Fibroblast of lung (primary cell): ENCODE results near the gene PRPF40B. TPM values are rescaled to one million over a fixed set of nuclear protein-coding genes. Genes with fewer than 3 reads are reported as not detected.

Source experiments
- DNase-seq, 2 donors: peaks; one replicate each; pipeline versions ENCODE4 v3.0.0 to v3.0.0-alpha.2; 2010; ENCODE audit warnings: low read depth in 2 of 2
- H2AFZ ChIP-seq: 2 replicates; pipeline ENCODE4 v1.5.1; 2012; ENCODE audit warnings: low read length, control low read depth, inconsistent platforms
- H3K27ac ChIP-seq: 2 replicates; pipeline ENCODE4 v1.5.1; 2011; ENCODE audit warnings: low read length, control low read depth; ENCODE audit not compliant: insufficient read depth
- H3K27me3 ChIP-seq: 2 replicates; pipeline ENCODE4 v1.5.1; 2011; ENCODE audit warnings: mild to moderate bottlenecking, low read length; ENCODE audit not compliant: control insufficient read depth, insufficient read depth
- H3K36me3 ChIP-seq: 2 replicates; pipeline ENCODE4 v1.5.1; 2011; ENCODE audit warnings: low read length; ENCODE audit not compliant: control insufficient read depth, insufficient read depth
- H3K4me1 ChIP-seq: 2 replicates; pipeline ENCODE4 v1.5.1; 2011; ENCODE audit warnings: low read length; ENCODE audit not compliant: control insufficient read depth, insufficient read depth; ENCODE audit errors: extremely low read depth
- H3K4me2 ChIP-seq: 2 replicates; pipeline ENCODE4 v1.5.1; 2011; ENCODE audit warnings: low read length, control low read depth; ENCODE audit not compliant: insufficient read depth; ENCODE audit errors: extremely low read depth
- H3K4me3 ChIP-seq, 4 experiments: fragments of 200-600 bp in 1 of 4; sonication (generic) in 1 of 4; replicated peaks in 1 of 4; 2 replicates each; pipeline ENCODE4 v1.5.1; 2011 to 2016; ENCODE audit warnings: low read length in 4 of 4, low read depth in 3 of 4, mild to moderate bottlenecking in 3 of 4, control low read depth in 2 of 4, inconsistent platforms in 1 of 4, mixed read lengths in 1 of 4; ENCODE audit not compliant: insufficient read depth in 1 of 4; ENCODE audit errors: control extremely low read depth in 1 of 4
- H3K79me2 ChIP-seq: 2 replicates; pipeline ENCODE4 v1.5.1; 2012; ENCODE audit warnings: mild to moderate bottlenecking, low read length, inconsistent platforms; ENCODE audit not compliant: control insufficient read depth, insufficient read depth
- H3K9ac ChIP-seq: 2 replicates; pipeline ENCODE4 v1.5.1; 2011; ENCODE audit warnings: mild to moderate bottlenecking, low read length, control low read depth; ENCODE audit not compliant: insufficient read depth
- H3K9me3 ChIP-seq: 2 replicates; pipeline ENCODE4 v1.5.1; 2012; ENCODE audit warnings: low read depth, low read length; ENCODE audit not compliant: control insufficient read depth, insufficient read depth
- H4K20me1 ChIP-seq: 2 replicates; pipeline ENCODE4 v1.5.1; 2011; ENCODE audit warnings: low read length; ENCODE audit not compliant: control insufficient read depth, insufficient read depth; ENCODE audit errors: extremely low read depth
- EZH2 ChIP-seq: IDR thresholded peaks from 2 replicates; pipeline ENCODE4 v1.5.1; 2012; ENCODE audit warnings: low read length, control low read depth, mild to moderate bottlenecking; ENCODE audit errors: missing control alignments
- polyA plus RNA-seq, 2 donors: library from polyadenylated mRNA; depleted of rRNA in 1 of 2; stranded (reverse) in 1 of 2; unstranded in 1 of 2; fragments of >200 nt; gene quantifications; 2 replicates each; pipeline ENCODE4 v1.2.1, GENCODE V29; 2011 to 2012; ENCODE audit warnings: missing spikeins in 1 of 2
- total RNA-seq: library from RNA; depleted of rRNA; stranded (reverse); fragments of >200 nt; gene quantifications from 2 replicates; pipeline ENCODE4 v1.2.1, GENCODE V29; 2014
- TF ChIP-seq, protein P1 (sequence below), 2 donors: IDR thresholded peaks in 1 of 2; conservative IDR thresholded peaks in 1 of 2; 1 replicate in 1 of 2; 2 replicates in 1 of 2; pipeline ENCODE4 v1.5.1; 2011 to 2012; ENCODE audit warnings: low read length in 2 of 2, control low read depth in 1 of 2, inconsistent platforms in 1 of 2, low read depth in 1 of 2, mild to moderate bottlenecking in 1 of 2

Gene PRPF40B
- total and polyA plus RNA-seq, 2 donors (not counting 1 experiment from before 2014, with no cell fraction given), result 6.4 to 11.7 TPM

DNA sequence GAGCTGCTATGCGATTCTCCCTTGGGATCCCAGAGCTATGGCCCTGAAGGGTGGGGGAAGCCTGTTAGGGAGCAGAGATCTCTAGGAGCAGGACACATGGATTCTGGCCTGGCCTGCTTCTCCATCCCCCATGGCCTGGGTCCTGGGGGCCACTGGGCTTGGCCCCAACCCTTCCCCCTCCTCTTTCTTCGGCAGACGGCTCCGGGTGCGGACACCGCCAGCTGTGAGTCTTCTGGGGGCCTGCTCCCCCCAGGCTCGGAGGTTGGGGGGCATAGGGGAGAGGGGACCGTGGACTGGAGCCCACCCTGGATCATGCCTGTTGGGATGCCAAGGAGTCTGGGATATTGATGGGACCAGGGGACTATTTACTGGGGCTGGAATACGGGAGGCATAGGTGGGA lies 9.0 kb downstream of the PRPF40B start:
- H3K36me3 ChIP-seq, result no peaks in the 10 kb centered on the region
- no peaks in the 10 kb centered on the region for H3K79me2 ChIP-seq
- H2AFZ ChIP-seq, result no peak overlapping the region
- no peak for DNase-seq
- peaks cover 2% of the 10 kb centered on the region for H3K4me1 ChIP-seq
- no peak for TF ChIP-seq EZH2
- H3K9ac ChIP-seq, result no peak overlapping the region
- H4K20me1 ChIP-seq, result no peaks in the 10 kb centered on the region
- no peak overlapping the region for H3K4me2 ChIP-seq
- H3K27me3 ChIP-seq, result no peaks in the 10 kb centered on the region
- no peak overlapping the region for H3K4me3 ChIP-seq
- no peaks in the 10 kb centered on the region for H3K9me3 ChIP-seq
- no peak overlapping the region for H3K27ac ChIP-seq

DNA sequence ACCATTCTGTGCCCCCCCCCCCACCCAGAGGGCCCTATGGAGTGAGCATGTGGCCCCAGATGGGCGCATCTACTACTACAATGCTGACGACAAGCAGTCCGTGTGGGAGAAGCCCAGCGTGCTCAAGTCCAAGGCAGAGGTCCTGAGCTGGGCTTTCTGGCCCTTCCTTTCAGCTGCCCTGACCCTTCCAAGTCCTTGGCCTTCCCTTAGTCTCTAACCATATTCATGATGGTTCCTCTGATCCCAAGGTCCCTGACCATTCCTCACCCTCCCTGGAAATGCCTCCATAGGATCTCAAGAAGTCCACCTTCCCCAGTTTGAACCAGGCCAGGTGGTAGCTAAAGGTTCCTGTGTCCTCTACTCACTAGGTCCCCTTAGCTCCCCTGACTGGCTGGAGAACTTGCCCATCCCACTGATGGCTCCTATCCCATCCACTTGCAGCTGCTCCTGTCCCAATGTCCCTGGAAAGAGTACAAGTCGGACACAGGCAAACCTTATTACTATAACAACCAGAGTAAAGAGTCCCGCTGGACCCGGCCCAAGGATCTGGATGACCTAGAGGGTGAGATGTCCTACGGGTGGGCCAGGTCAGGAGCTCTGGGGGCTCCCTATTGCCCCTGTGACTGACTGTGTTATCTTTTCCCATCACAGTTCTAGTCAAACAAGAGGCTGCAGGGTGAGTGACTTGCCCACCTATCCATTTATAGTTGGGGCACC lies 9.8 kb downstream of the PRPF40B start:
- DNase-seq, result no peak
- H3K4me2 ChIP-seq, result no peak overlapping the region
- no peak overlapping the region for H2AFZ ChIP-seq
- H4K20me1 ChIP-seq, result no peaks in the 10 kb centered on the region
- no peaks in the 10 kb centered on the region for H3K27me3 ChIP-seq
- no peaks in the 10 kb centered on the region for H3K79me2 ChIP-seq
- H3K36me3 ChIP-seq, result no peaks in the 10 kb centered on the region
- H3K9ac ChIP-seq, result no peak overlapping the region
- no peak for TF ChIP-seq EZH2
- TF ChIP-seq, protein P1, sequence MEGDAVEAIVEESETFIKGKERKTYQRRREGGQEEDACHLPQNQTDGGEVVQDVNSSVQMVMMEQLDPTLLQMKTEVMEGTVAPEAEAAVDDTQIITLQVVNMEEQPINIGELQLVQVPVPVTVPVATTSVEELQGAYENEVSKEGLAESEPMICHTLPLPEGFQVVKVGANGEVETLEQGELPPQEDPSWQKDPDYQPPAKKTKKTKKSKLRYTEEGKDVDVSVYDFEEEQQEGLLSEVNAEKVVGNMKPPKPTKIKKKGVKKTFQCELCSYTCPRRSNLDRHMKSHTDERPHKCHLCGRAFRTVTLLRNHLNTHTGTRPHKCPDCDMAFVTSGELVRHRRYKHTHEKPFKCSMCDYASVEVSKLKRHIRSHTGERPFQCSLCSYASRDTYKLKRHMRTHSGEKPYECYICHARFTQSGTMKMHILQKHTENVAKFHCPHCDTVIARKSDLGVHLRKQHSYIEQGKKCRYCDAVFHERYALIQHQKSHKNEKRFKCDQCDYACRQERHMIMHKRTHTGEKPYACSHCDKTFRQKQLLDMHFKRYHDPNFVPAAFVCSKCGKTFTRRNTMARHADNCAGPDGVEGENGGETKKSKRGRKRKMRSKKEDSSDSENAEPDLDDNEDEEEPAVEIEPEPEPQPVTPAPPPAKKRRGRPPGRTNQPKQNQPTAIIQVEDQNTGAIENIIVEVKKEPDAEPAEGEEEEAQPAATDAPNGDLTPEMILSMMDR (conservative IDR thresholded peaks at IDR 0.05 in 1 of 2, IDR thresholded peaks at IDR 0.05 in 1 of 2; ENCODE audit: low read depth in 1 of 2, low read length in 2 of 2), result no peak
- no peaks in the 10 kb centered on the region for H3K9me3 ChIP-seq
- no peak overlapping the region for H3K27ac ChIP-seq
- H3K4me3 ChIP-seq, result no peak overlapping the region
- H3K4me1 ChIP-seq, result peaks cover 2% of the 10 kb centered on the region

DNA sequence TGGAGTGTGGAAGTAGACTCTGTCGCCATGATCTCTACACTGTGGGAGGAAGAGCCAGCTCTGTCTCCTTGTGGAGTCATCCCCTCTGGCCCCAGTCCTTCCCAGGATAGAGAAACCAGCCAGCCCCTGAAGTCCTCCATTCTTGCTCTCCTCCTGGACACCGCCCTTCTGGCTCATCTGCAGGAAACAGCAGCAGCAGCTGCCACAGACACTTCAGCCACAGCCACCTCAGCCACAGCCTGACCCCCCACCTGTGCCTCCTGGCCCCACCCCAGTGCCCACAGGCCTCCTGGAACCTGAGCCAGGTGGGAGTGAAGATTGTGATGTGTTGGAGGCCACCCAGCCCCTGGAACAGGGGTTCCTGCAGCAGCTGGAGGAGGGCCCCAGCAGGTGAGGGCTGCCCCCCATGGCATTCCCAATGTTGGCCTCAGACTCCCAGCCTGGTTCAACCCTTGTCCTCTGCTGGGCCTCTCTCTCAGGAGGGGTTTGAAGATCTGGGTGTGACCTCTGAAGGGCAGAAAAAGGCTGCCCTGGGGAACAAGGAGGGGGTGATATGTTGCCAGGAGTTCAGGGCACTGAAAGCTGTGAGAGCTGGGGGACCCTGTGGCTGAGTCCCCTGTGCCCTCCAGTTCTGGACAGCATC lies 10.5 kb downstream of the PRPF40B start:
- no peak overlapping the region for H2AFZ ChIP-seq
- H3K4me2 ChIP-seq, result no peak overlapping the region
- H3K27ac ChIP-seq, result no peak overlapping the region
- no peaks in the 10 kb centered on the region for H4K20me1 ChIP-seq
- no peak overlapping the region for H3K4me3 ChIP-seq
- no peaks in the 10 kb centered on the region for H3K36me3 ChIP-seq
- H3K79me2 ChIP-seq, result no peaks in the 10 kb centered on the region
- no peak for DNase-seq
- no peak overlapping the region for H3K9ac ChIP-seq
- peaks cover 2% of the 10 kb centered on the region for H3K4me1 ChIP-seq
- H3K27me3 ChIP-seq, result no peaks in the 10 kb centered on the region
- TF ChIP-seq, protein P1 (conservative IDR thresholded peaks at IDR 0.05 in 1 of 2, IDR thresholded peaks at IDR 0.05 in 1 of 2; ENCODE audit: low read depth in 1 of 2, low read length in 2 of 2), result no peak
- TF ChIP-seq EZH2, result no peak
- H3K9me3 ChIP-seq, result no peaks in the 10 kb centered on the region
